Inferior parietal cortex (tissue), 1 donor: ENCODE measurements around the gene HHATL.

Experiments used
- DNase-seq: peaks from one replicate; pipeline ENCODE4 v3.0.0-alpha.2; 2016; ENCODE audit errors: extremely low spot score

The HHATL gene

DNA sequence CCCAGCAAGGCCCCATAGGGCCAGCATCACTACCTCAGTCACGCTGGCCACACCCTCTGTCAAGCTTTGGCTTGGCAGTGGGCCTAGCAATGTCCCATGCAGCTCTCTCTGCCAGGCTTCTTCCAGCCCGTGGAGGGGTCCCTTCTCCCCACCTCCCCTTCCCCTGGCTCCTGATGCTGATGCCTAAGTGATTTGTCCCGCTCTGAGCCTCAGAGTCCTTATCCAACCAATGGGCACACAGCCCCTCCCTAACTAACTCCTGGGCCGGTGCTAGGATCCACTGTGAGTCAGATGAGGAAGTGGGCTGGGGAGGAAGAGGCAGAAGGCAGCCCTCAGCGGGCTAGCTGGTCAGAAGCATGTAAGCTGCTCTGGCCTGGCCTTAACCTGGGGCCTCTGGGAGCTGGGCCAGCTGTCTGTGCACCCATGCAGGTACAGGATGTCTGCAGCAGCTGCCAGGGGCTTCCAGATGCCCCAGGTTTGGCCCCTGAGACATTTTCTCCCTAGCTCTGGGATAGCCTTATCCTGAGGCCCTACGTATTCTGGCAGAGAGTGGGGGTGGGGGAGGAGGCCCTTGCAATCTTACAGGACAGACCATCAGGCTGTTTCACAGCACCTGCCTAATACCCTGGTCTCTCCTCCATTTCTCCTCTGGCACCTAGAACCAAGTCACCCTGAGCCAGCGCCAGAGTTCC is 49.8 kb downstream of the HHATL start:
- no peak for DNase-seq

- no peak for DNase-seq
These were observed 50.4 kb downstream of the HHATL start for GRCh38 chr3:42652251-42652610.

DNA sequence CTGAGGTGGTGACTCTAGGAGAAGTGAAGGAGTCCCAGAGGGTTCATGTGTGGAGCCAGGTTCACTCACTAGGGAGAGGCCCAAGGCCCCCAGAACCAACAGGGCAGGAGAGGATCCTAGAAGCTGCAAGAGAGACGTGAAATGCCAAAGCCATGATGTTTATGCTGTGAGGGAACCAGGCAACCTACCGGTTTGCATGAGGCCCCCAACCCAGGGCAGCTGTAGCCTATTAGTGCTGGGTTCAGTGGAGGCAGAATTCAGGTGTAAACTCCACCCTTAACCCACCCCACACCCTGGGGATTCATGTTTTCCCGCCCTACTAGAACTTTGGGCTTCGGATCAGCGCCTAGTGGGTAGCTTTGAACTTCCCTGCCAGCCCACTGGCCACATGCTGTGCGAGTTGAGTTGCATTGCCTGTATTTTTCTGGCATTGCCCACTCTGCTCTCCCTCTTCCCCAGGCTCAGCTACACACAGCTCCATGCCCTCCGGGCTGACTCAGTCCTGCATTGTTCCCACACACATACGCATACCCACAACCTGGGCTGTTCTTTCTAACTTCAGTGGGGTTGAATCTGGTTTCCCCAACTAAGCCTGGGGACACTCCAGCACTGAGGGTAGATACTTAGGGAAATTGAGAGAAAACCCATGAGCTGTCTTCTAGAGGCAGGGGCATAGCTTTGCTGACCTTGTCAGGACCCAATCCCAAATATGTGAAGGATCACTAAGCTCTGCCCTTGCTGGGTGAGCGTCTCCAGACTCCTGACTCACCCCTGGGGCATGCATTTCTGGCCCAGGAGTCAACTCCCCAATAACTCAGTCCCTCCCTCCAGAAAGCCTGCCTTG is 51.1 kb downstream of the HHATL start:
- no peak for DNase-seq

- no peak for DNase-seq
These were observed 52.8 kb downstream of the HHATL start for GRCh38 chr3:42649783-42650182.

- DNase-seq = no peak
These were observed 53.6 kb downstream of the HHATL start for GRCh38 chr3:42649006-42649405.

DNA sequence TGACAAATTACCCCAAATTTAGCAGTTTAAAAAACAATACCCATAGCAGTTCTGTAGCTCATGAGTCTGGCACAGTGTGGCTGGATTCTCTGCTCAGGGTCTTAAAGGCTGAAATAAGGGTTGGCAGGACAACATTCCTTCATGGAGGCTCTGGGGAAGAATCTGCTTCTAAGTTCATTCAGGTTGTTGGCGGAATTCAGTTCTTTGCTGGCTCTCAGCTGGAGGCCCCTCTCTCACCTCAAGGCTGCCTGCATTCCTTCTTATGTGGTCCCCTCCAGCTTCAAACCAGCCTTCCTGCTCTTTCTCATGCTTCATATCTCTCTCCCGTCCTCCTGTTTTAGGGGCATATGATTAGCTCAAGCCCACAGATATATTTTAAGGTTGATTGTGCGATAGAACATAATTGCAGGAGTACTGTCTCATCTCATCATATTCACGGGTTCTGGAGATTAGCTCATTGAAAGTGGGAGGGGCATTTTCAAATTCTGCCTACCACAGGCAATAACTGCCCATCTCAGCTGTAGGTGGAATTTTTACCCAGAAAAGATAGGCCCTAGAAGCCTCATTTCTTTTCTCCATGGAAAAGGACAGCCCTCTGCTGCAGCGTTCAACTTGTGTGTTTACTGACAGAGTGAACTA is 54.7 kb downstream of the HHATL start:
- DNase-seq = no peak
